ENCODE data around the gene BORCS5.

Gene BORCS5

DNA sequence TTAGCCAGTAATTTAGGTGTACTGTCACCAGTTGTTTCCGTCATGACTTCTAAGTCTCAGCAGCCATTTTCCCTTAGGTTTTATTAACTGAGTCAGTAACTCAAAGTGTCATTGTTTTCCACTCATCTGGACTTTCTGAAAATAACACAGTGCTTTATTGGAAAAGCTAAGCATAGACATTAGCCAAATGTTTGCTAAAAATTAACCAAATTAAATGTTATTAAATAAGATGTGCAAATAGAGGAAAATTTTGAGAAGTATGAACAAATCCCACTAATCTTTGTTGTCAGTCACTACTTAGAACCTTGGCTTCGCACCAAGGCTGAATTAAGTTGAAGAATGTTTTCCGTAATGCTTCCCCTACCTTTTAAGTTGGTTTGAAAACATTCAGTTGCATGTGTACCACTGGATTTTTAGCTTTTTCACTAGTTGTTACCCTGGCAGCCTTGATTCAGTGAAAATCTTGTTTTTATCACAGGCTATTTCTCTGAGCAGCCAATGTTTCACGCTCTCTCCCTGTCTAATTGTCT is 43.0 kb downstream of the BORCS5 start:
- TF ChIP-seq ESRRG (CRISPR knock-in tag; IDR thresholded peaks at IDR 0.05): no peak
- ATAC-seq: no peak

DNA sequence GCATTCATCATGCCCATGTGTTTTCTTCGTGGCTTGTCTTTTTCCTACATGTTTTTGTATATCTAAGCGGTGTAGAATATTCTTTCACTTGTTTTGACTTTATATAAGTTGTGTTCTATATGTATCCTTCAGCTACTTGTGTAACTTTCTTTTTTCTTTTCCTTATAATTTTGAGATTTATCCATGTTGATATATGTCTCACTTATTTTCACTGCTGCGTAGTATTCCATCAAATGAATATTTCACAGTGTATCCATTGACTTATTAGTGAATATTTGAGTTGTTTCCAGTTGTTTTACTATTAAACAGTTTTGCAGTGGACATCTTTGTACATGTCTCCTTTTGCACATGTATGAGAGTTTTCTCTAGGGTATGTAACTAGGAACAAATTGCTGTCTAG is 43.9 kb downstream of the BORCS5 start:
- no peak for ATAC-seq
- TF ChIP-seq OSR1 (CRISPR knock-in tag; IDR thresholded peaks at IDR 0.05): no peak
- TF ChIP-seq ZFP3 (CRISPR knock-in tag; IDR thresholded peaks at IDR 0.05): no peak
- no peak for TF ChIP-seq TOX (CRISPR knock-in tag; IDR thresholded peaks at IDR 0.05; ENCODE audit: borderline replicate concordance)
- TF ChIP-seq, protein P1, sequence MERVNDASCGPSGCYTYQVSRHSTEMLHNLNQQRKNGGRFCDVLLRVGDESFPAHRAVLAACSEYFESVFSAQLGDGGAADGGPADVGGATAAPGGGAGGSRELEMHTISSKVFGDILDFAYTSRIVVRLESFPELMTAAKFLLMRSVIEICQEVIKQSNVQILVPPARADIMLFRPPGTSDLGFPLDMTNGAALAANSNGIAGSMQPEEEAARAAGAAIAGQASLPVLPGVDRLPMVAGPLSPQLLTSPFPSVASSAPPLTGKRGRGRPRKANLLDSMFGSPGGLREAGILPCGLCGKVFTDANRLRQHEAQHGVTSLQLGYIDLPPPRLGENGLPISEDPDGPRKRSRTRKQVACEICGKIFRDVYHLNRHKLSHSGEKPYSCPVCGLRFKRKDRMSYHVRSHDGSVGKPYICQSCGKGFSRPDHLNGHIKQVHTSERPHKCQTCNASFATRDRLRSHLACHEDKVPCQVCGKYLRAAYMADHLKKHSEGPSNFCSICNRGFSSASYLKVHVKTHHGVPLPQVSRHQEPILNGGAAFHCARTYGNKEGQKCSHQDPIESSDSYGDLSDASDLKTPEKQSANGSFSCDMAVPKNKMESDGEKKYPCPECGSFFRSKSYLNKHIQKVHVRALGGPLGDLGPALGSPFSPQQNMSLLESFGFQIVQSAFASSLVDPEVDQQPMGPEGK (CRISPR knock-in tag; IDR thresholded peaks at IDR 0.05; ENCODE audit: borderline replicate concordance): no peak
- TF ChIP-seq SNAI2 (CRISPR knock-in tag; IDR thresholded peaks at IDR 0.05): no peak
- no peak for TF ChIP-seq CSDC2 (CRISPR knock-in tag; IDR thresholded peaks at IDR 0.05)
- no peak for TF ChIP-seq TCF4 (CRISPR knock-in tag; IDR thresholded peaks at IDR 0.05; ENCODE audit: borderline replicate concordance)
- TF ChIP-seq ZNF70 (CRISPR knock-in tag; IDR thresholded peaks at IDR 0.05): no peak
- TF ChIP-seq ZC3H10 (CRISPR knock-in tag; IDR thresholded peaks at IDR 0.05): no peak
- no peak for TF ChIP-seq BACH2 (CRISPR knock-in tag; IDR thresholded peaks at IDR 0.05; ENCODE audit: borderline replicate concordance)
- TF ChIP-seq, protein P2, sequence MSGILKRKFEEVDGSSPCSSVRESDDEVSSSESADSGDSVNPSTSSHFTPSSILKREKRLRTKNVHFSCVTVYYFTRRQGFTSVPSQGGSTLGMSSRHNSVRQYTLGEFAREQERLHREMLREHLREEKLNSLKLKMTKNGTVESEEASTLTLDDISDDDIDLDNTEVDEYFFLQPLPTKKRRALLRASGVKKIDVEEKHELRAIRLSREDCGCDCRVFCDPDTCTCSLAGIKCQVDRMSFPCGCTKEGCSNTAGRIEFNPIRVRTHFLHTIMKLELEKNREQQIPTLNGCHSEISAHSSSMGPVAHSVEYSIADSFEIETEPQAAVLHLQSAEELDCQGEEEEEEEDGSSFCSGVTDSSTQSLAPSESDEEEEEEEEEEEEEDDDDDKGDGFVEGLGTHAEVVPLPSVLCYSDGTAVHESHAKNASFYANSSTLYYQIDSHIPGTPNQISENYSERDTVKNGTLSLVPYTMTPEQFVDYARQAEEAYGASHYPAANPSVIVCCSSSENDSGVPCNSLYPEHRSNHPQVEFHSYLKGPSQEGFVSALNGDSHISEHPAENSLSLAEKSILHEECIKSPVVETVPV (CRISPR knock-in tag; IDR thresholded peaks at IDR 0.05): no peak

DNA sequence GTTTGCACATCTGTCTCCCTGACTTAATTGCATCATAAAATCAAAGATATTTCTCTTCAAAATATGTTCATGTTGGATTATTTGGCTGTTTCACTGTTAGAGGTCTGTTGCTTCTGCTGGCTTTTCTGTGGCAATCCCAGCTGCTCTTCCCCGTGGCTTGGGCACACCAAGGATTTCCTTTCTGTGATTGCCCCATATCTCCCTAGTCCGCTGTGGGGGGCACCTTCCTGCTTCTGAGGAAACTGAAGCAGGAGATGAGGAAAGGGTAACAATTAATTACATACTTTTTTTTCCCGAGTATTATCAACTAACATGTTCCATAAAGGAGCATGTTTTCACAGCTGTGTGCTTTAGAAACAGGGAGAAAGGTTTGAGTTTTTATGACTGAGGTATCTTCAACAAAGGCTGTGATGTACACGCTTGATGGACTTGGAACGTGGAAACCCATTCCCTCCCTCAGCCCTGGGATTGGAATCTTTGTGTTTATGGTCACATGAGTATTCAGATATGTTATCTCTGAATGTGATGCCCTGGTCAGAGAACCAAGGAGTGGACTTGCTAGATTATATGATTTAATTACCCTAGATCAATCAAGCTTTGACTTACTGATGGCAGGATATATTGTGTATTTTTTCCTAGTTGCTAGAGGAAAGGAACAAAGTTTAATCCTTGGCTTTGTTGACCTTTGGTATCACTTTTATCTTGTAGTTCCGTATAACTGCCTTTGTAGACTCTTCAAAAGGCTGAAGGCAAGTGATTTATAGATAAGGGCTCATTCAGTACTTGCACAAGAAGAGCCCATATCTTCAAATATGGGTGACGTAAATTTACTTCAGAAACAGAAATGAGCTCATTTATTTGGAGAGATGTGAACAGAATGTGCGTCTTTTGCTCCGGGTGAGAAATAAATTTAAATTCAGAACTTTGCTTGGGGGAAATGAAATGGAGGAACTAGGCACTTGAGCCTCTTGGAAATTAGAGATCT is 46.7 kb downstream of the BORCS5 start:
- TF ChIP-seq ZC3H10 (CRISPR knock-in tag; IDR thresholded peaks at IDR 0.05): no peak
- no peak for TF ChIP-seq GLIS3 (CRISPR knock-in tag; IDR thresholded peaks at IDR 0.05)
- TF ChIP-seq, protein P3, sequence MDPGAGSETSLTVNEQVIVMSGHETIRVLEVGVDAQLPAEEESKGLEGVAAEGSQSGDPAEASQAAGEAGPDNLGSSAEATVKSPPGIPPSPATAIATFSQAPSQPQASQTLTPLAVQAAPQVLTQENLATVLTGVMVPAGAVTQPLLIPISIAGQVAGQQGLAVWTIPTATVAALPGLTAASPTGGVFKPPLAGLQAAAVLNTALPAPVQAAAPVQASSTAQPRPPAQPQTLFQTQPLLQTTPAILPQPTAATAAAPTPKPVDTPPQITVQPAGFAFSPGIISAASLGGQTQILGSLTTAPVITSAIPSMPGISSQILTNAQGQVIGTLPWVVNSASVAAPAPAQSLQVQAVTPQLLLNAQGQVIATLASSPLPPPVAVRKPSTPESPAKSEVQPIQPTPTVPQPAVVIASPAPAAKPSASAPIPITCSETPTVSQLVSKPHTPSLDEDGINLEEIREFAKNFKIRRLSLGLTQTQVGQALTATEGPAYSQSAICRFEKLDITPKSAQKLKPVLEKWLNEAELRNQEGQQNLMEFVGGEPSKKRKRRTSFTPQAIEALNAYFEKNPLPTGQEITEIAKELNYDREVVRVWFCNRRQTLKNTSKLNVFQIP (CRISPR knock-in tag; IDR thresholded peaks at IDR 0.05; ENCODE audit: borderline replicate concordance, low read depth): no peak
- no peak for TF ChIP-seq ZFP30 (CRISPR knock-in tag; IDR thresholded peaks at IDR 0.05)
- no peak for TF ChIP-seq OSR1 (CRISPR knock-in tag; IDR thresholded peaks at IDR 0.05)
- no peak for TF ChIP-seq ESRRG (CRISPR knock-in tag; IDR thresholded peaks at IDR 0.05)
- no peak for TF ChIP-seq TCF4 (CRISPR knock-in tag; IDR thresholded peaks at IDR 0.05; ENCODE audit: borderline replicate concordance)
- TF ChIP-seq, protein P4, sequence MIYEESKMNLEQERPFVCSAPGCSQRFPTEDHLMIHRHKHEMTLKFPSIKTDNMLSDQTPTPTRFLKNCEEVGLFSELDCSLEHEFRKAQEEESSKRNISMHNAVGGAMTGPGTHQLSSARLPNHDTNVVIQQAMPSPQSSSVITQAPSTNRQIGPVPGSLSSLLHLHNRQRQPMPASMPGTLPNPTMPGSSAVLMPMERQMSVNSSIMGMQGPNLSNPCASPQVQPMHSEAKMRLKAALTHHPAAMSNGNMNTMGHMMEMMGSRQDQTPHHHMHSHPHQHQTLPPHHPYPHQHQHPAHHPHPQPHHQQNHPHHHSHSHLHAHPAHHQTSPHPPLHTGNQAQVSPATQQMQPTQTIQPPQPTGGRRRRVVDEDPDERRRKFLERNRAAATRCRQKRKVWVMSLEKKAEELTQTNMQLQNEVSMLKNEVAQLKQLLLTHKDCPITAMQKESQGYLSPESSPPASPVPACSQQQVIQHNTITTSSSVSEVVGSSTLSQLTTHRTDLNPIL (CRISPR knock-in tag; IDR thresholded peaks at IDR 0.05; ENCODE audit: low read depth): no peak
- ATAC-seq: no peak

DNA sequence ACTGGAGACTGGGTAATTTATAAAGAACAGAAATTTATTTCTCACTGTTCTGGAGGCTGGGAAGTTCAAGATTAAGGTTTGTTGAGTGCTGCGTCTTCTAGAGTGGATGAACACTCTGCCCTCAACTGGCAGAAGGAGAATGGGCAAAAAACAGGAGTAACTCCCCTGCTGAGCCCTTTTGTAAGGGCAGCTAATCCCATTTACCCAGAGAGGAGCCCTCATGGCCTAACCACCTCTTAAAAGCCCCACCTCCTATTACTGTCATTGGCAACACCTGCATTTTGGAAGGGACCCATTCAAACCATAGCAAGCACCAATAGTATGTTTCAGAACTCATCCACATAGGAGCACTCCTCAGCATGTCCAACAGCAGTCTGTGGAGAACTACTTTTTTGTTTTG is 47.4 kb downstream of the BORCS5 start:
- no peak for ATAC-seq

More for the DNA sequence above, 47.4 kb downstream of the BORCS5 start:
- TF ChIP-seq RARB (CRISPR knock-in tag; IDR thresholded peaks at IDR 0.05): no peak
- TF ChIP-seq, protein P3 (CRISPR knock-in tag; IDR thresholded peaks at IDR 0.05; ENCODE audit: borderline replicate concordance, low read depth): no peak
- TF ChIP-seq, protein P4 (CRISPR knock-in tag; IDR thresholded peaks at IDR 0.05; ENCODE audit: low read depth): no peak
- no peak for TF ChIP-seq TCF4 (CRISPR knock-in tag; IDR thresholded peaks at IDR 0.05; ENCODE audit: borderline replicate concordance)
- TF ChIP-seq, protein P5, sequence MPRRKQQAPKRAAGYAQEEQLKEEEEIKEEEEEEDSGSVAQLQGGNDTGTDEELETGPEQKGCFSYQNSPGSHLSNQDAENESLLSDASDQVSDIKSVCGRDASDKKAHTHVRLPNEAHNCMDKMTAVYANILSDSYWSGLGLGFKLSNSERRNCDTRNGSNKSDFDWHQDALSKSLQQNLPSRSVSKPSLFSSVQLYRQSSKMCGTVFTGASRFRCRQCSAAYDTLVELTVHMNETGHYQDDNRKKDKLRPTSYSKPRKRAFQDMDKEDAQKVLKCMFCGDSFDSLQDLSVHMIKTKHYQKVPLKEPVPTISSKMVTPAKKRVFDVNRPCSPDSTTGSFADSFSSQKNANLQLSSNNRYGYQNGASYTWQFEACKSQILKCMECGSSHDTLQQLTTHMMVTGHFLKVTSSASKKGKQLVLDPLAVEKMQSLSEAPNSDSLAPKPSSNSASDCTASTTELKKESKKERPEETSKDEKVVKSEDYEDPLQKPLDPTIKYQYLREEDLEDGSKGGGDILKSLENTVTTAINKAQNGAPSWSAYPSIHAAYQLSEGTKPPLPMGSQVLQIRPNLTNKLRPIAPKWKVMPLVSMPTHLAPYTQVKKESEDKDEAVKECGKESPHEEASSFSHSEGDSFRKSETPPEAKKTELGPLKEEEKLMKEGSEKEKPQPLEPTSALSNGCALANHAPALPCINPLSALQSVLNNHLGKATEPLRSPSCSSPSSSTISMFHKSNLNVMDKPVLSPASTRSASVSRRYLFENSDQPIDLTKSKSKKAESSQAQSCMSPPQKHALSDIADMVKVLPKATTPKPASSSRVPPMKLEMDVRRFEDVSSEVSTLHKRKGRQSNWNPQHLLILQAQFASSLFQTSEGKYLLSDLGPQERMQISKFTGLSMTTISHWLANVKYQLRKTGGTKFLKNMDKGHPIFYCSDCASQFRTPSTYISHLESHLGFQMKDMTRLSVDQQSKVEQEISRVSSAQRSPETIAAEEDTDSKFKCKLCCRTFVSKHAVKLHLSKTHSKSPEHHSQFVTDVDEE (CRISPR knock-in tag; IDR thresholded peaks at IDR 0.05): no peak
- no peak for TF ChIP-seq GLIS3 (CRISPR knock-in tag; IDR thresholded peaks at IDR 0.05)
- TF ChIP-seq ESRRG (CRISPR knock-in tag; IDR thresholded peaks at IDR 0.05): no peak
- no peak for TF ChIP-seq TOX (CRISPR knock-in tag; IDR thresholded peaks at IDR 0.05; ENCODE audit: borderline replicate concordance)
- TF ChIP-seq ZFP3 (CRISPR knock-in tag; IDR thresholded peaks at IDR 0.05): no peak
- no peak for TF ChIP-seq ISL1 (CRISPR knock-in tag; IDR thresholded peaks at IDR 0.05)
- no peak for TF ChIP-seq ARNTL (CRISPR knock-in tag; IDR thresholded peaks at IDR 0.05; ENCODE audit: borderline replicate concordance, low read depth)
- TF ChIP-seq CSDC2 (CRISPR knock-in tag; IDR thresholded peaks at IDR 0.05): no peak
- TF ChIP-seq PPARA (CRISPR knock-in tag; IDR thresholded peaks at IDR 0.05; ENCODE audit: borderline replicate concordance): no peak

Data from SK-N-SH treated with all-trans-retinoic acid at 6 μM for 48 hours (cell line).